HepG2 (cell line): ENCODE data around the gene FKBP10. TPM values are rescaled to one million over a fixed set of nuclear protein-coding genes. Genes with fewer than 3 reads are reported as not detected.

ENCODE experiments used
- CENPX ChIP-seq: sonication (generic); formaldehyde crosslinking; IDR thresholded peaks from 2 replicates; pipeline ENCODE4 v1.9.0; 2021; ENCODE audit warnings: mild to moderate bottlenecking, missing genetic modification reagents, moderate library complexity
- CSRNP1 ChIP-seq: sonication (generic); formaldehyde crosslinking; IDR thresholded peaks from 2 replicates; pipeline ENCODE4 v1.8.1; 2023; ENCODE audit warnings: mild to moderate bottlenecking, missing genetic modification reagents
- DNMT3B ChIP-seq: conservative IDR thresholded peaks from 2 replicates; pipeline ENCODE4 v1.6.1; 2016; ENCODE audit warnings: missing biosample characterization, control low read depth
- GFI1 ChIP-seq: sonication (generic); formaldehyde crosslinking; IDR thresholded peaks from 2 replicates; pipeline ENCODE4 v1.5.0; 2020; ENCODE audit warnings: missing genetic modification reagents, mild to moderate bottlenecking, borderline replicate concordance
- GTF2F1 ChIP-seq: fragments of 150-350 bp; IDR thresholded peaks from 2 replicates; pipeline ENCODE4 v1.6.1; 2014; ENCODE audit warnings: low read length
- IRF1 ChIP-seq: sonication (generic); formaldehyde crosslinking; IDR thresholded peaks from 2 replicates; pipeline ENCODE4 v1.4.0; 2020; ENCODE audit warnings: low read depth, mild to moderate bottlenecking, missing genetic modification reagents
- IRX3 ChIP-seq: sonication (generic); formaldehyde crosslinking; IDR thresholded peaks from 2 replicates; pipeline ENCODE4 v1.8.1; 2023; ENCODE audit warnings: mild to moderate bottlenecking, low read depth, missing genetic modification reagents, borderline replicate concordance
- MLX ChIP-seq: IDR thresholded peaks from 2 replicates; pipeline ENCODE4 v1.6.1; 2016
- NFYB ChIP-seq: sonication (generic); formaldehyde crosslinking; IDR thresholded peaks from 2 replicates; pipeline ENCODE4 v1.4.0; 2020; ENCODE audit warnings: missing genetic modification reagents
- REL ChIP-seq: sonication (generic); formaldehyde crosslinking; conservative IDR thresholded peaks from 2 replicates; pipeline ENCODE4 v1.8.0; 2022; ENCODE audit warnings: mild to moderate bottlenecking, missing genetic modification reagents, moderate library complexity
- RNF219 ChIP-seq: sonication (generic); formaldehyde crosslinking; IDR thresholded peaks from 2 replicates; pipeline ENCODE4 v1.5.0; 2020; ENCODE audit warnings: mild to moderate bottlenecking, missing genetic modification reagents
- SIX4 ChIP-seq: sonication (generic); formaldehyde crosslinking; IDR thresholded peaks from 2 replicates; pipeline ENCODE4 v1.4.0; 2020; ENCODE audit warnings: missing genetic modification reagents
- SMAD1 ChIP-seq: sonication (generic); formaldehyde crosslinking; IDR thresholded peaks from 2 replicates; pipeline ENCODE4 v1.4.0; 2020; ENCODE audit warnings: missing genetic modification reagents, low read depth, mild to moderate bottlenecking, borderline replicate concordance
- SNAPC2 ChIP-seq: sonication (generic); formaldehyde crosslinking; IDR thresholded peaks from 2 replicates; pipeline ENCODE4 v1.8.1; 2022; ENCODE audit warnings: mild to moderate bottlenecking, missing genetic modification reagents
- XBP1 ChIP-seq: sonication (generic); formaldehyde crosslinking; IDR thresholded peaks from 2 replicates; pipeline ENCODE4 v1.5.0; 2020; ENCODE audit warnings: missing genetic modification reagents
- ZBTB34 ChIP-seq: sonication (generic); formaldehyde crosslinking; IDR thresholded peaks from 2 replicates; pipeline ENCODE4 v1.8.0; 2022; ENCODE audit warnings: mild to moderate bottlenecking, missing genetic modification reagents
- ZBTB39 ChIP-seq: sonication (generic); formaldehyde crosslinking; IDR thresholded peaks from 2 replicates; pipeline ENCODE4 v1.5.0; 2020; ENCODE audit warnings: missing genetic modification reagents
- ZNF101 ChIP-seq: sonication (generic); formaldehyde crosslinking; IDR thresholded peaks from 2 replicates; pipeline ENCODE4 v1.4.0; 2020; ENCODE audit warnings: mild to moderate bottlenecking, low read depth, missing genetic modification reagents, borderline replicate concordance
- ZNF329 ChIP-seq: sonication (generic); formaldehyde crosslinking; IDR thresholded peaks from 2 replicates; pipeline ENCODE4 v1.9.0; 2021; ENCODE audit warnings: low read depth, mild to moderate bottlenecking, missing genetic modification reagents
- ZNF780A ChIP-seq: sonication (generic); formaldehyde crosslinking; IDR thresholded peaks from 2 replicates; pipeline ENCODE4 v1.8.0; 2022; ENCODE audit warnings: mild to moderate bottlenecking, missing genetic modification reagents, moderate library complexity
- ZSCAN9 ChIP-seq: IDR thresholded peaks from 2 replicates; pipeline ENCODE4 v1.6.1; 2016; ENCODE audit warnings: borderline replicate concordance
- polyA plus RNA-seq, 8 experiments: library from polyadenylated mRNA; depleted of rRNA in 3 of 8; stranded (reverse) in 7 of 8; unstranded in 1 of 8; fragments of >200 nt; fragmentation: Illumina TruSeq in 4 of 8; extraction: Trizol in 4 of 8; gene quantifications; 2 replicates each; pipeline versions ENCODE4 v1.2.1 to v1.2.3, GENCODE V29; 2011 to 2016; ENCODE audit warnings: low read depth in 4 of 8, missing spikeins in 1 of 8, mixed read lengths in 1 of 8; ENCODE audit not compliant: insufficient read depth in 1 of 8
- total RNA-seq, 5 experiments: library from RNA; depleted of rRNA; stranded (reverse); fragments of >200 nt; fragmentation: Illumina TruSeq; extraction: Trizol; gene quantifications; 2 replicates each; pipeline ENCODE4 v1.2.3, GENCODE V29; 2016; ENCODE audit warnings: low read depth in 1 of 5

Gene FKBP10
- total and polyA plus RNA-seq, 2 of the 13 experiments (the other 11 are each of a cell fraction or from before 2014, with no cell fraction given), result 149 to 573 TPM

GRCh38 chr17:41772586-41773189 lies 40.1 kb upstream of the FKBP10 start (continued):
- TF ChIP-seq CSRNP1 (CRISPR knock-in tag) (no peak), MLX (CRISPR knock-in tag) (0 out of 2 replicates have a peak, but pooled peaks have one; percentile 42), ZSCAN9 (CRISPR knock-in tag) (peak; percentile 59; the same call in 1 of the 2 replicates), GFI1 (CRISPR knock-in tag) (peak; percentile 90), ZBTB34 (CRISPR knock-in tag) (no peak), ZNF101 (CRISPR knock-in tag) (0 out of 2 replicates have a peak, but pooled peaks have one; percentile 47), ZNF780A (CRISPR knock-in tag) (no peak), SNAPC2 (CRISPR knock-in tag) (no peak), SMAD1 (CRISPR knock-in tag) (0 out of 2 replicates have a peak, but pooled peaks have one; percentile 66), XBP1 (CRISPR knock-in tag) (no peak), ZBTB39 (CRISPR knock-in tag) (0 out of 2 replicates have a peak, but pooled peaks have one; percentile 65), CENPX (CRISPR knock-in tag) (no peak), IRX3 (no peak), NFYB (no peak), REL (CRISPR knock-in tag) (no peak), SIX4 (CRISPR knock-in tag) (no peak), GTF2F1 (no peak), RNF219 (no peak), IRF1 (CRISPR knock-in tag) (no peak), DNMT3B (0 out of 2 replicates have a peak, but pooled peaks have one; percentile 19), ZNF329 (CRISPR knock-in tag) (no peak)
